Measurements from ENCODE around the gene SART1. TPM values are rescaled to one million over a fixed set of nuclear protein-coding genes. Genes with fewer than 3 reads are reported as not detected.

SART1 gene
- total RNA-seq, 2 donors from 2014 or later: 74.2 to 80.9 TPM

DNA sequence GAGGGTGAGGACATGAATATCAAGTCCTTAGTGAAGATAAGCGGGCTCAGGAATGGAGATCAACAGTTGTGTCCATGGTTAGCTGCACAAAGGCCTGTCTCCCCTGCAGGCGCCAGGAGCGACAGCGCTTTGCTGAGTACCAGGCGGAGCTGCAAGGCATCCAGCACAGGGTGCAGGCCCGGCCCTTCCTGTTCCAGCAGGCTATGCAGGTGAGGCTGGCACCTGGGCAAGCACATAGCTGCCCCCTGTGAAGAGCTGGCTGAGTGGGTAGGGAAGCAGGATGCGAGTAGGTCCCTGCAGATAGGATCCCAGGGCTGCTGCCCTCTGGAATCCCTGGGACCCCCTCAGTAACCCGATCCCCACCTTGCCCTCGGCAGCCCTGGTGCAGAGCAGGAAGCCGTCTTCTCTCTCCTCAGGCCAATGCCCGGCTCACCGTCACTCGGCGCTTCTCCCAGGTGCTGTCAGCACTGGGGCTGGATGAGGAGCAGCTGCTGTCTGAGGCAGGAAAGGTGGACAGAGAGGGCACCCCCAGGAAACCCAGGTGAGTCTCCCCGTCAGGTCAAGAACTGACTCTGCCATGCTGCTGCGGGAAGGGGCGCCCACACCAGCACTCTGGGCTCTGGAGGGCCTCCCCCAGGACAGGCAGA lies 2.6 kb upstream of the SART1 start:
- H3K4me1 Mint-ChIP-seq: peaks cover 24% of the 10 kb centered on the region
- H3K4me3 Mint-ChIP-seq: peak overlapping the region; percentile 21
- ATAC-seq (no peak), DNase-seq (no peak)
- no peaks in the 10 kb centered on the region for H3K9me3 ChIP-seq (ENCODE audit: control insufficient read depth, low read length, poor library complexity, severe bottlenecking)
- peak overlapping the region; percentile 62 for H3K27ac Mint-ChIP-seq
- H3K27me3 Mint-ChIP-seq: no peaks in the 10 kb centered on the region
- peaks cover 11% of the 10 kb centered on the region for H3K36me3 Mint-ChIP-seq (ENCODE audit: low read depth)

DNA sequence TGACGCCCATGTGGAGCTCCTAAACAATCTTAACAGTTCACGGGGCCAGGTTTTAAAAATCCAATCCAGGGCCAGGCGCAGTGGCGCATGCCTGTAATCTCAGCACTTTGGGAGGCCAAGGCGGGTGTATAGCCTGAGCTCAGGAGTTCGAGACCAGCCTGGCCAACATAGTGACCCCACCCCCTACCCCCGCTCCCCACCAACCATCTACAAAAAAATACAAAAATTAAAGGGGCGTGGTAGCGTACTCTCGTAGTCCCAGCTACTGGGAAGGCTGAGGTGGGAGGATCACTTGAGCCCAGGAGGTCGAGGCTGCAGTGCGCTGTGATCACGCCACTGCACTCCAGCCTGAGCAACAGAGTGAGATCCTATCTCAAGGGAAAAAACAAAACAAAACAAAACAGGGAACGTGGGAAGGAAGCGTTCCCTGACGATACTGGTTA lies 689 bp upstream of the SART1 start:
- no peaks in the 10 kb centered on the region for H3K27me3 Mint-ChIP-seq
- ATAC-seq: no peak
- DNase-seq: no peak
- H3K36me3 Mint-ChIP-seq (ENCODE audit: low read depth): peaks cover 11% of the 10 kb centered on the region
- H3K27ac Mint-ChIP-seq: peak overlapping the region; percentile 99
- H3K9me3 ChIP-seq (ENCODE audit: control insufficient read depth, low read length, poor library complexity, severe bottlenecking): no peaks in the 10 kb centered on the region
- H3K4me3 Mint-ChIP-seq: peak overlapping the region; percentile 97
- H3K4me1 Mint-ChIP-seq: peaks cover 28% of the 10 kb centered on the region

DNA sequence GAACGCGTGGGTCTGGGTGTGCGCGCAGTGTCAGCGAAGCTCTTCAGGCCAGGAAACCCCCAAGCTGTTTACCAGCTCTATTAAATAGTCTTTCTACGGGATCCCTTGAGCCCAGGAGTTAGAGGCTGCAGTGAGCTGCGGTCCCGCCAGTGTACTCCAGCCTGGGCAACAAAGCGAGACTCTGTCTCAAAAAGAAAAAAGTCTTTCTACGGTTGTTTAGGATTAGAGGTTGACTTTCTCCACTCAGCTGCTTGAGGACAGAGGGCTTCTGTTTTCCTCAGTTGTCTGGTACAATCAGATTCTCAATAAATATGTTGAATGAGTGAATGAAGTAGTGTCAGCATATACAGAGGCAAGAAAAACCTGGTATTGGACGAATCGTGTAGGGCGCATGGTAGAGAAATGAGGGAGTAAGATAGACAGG lies 619 bp downstream of the SART1 start:
- Mint-ChIP-seq H3K4me3 (peak overlapping the region; percentile 97), H3K27me3 (no peaks in the 10 kb centered on the region), H3K27ac (peak overlapping the region; percentile 99), H3K4me1 (peaks cover 25% of the 10 kb centered on the region), H3K36me3 (ENCODE audit: low read depth) (peaks cover 11% of the 10 kb centered on the region)
- no peak for DNase-seq
- no peak for ATAC-seq
- H3K9me3 ChIP-seq (ENCODE audit: control insufficient read depth, low read length, poor library complexity, severe bottlenecking): no peaks in the 10 kb centered on the region

DNA sequence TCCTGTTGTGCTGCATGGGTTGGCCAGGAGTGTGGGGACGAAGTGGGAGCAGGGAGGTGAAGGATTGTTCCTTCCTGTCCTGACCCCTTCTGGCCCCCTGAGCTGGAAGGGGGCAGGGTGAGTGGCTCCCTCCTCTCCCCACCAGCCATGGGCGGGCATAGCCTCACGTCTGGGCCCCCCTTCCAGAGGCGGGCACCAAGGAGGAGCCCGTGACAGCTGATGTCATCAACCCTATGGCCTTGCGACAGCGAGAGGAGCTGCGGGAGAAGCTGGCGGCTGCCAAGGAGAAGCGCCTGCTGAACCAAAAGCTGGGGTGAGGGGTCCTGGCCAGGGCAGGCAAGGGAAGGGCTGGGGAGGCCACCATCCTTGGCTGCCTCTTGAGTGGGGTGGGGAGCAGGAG lies 3.4 kb downstream of the SART1 start:
- Mint-ChIP-seq H3K27ac (no peak overlapping the region), H3K4me3 (no peak overlapping the region), H3K36me3 (ENCODE audit: low read depth) (peaks cover 17% of the 10 kb centered on the region), H3K4me1 (peaks cover 29% of the 10 kb centered on the region), H3K27me3 (no peaks in the 10 kb centered on the region)
- no peaks in the 10 kb centered on the region for H3K9me3 ChIP-seq (ENCODE audit: control insufficient read depth, low read length, poor library complexity, severe bottlenecking)
- no peak for ATAC-seq
- no peak for DNase-seq

DNA sequence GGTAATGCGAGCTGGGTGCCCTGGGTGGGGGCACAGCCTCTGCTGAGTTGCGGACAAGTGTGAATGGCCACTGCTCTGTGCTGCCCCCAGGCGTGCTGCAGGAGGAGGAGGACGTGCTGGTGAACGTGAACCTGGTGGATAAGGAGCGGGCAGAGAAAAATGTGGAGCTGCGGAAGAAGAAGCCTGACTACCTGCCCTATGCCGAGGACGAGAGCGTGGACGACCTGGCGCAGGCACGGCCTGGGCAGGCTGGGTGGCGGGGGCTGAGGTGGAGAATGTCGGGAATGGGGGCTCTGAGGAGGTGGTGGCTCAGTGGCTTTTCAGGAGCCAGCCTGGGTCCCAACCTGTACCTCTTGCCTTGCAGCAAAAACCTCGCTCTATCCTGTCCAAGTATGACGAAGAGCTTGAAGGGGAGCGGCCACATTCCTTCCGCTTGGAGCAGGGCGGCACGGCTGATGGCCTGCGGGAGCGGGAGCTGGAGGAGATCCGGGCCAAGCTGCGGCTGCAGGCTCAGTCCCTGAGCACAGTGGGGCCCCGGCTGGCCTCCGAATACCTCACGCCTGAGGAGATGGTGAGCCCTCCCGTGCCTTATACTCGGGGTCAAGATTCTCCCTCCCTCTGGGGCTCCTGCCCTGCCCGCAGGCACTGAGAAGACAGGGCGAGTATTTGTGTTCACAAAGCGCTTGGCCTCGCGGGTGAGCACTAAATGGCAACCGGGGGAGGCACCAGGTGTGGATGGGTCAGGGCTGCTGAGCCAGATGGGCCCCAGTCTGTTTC lies 4.6 kb downstream of the SART1 start:
- H3K9me3 ChIP-seq (ENCODE audit: control insufficient read depth, low read length, poor library complexity, severe bottlenecking): no peaks in the 10 kb centered on the region
- DNase-seq (no peak), ATAC-seq (no peak)
- peaks cover 17% of the 10 kb centered on the region for H3K36me3 Mint-ChIP-seq (ENCODE audit: low read depth)
- H3K27me3 Mint-ChIP-seq: no peaks in the 10 kb centered on the region
- peaks cover 25% of the 10 kb centered on the region for H3K4me1 Mint-ChIP-seq
- H3K4me3 Mint-ChIP-seq: no peak overlapping the region
- H3K27ac Mint-ChIP-seq: peak overlapping the region; percentile 63

DNA sequence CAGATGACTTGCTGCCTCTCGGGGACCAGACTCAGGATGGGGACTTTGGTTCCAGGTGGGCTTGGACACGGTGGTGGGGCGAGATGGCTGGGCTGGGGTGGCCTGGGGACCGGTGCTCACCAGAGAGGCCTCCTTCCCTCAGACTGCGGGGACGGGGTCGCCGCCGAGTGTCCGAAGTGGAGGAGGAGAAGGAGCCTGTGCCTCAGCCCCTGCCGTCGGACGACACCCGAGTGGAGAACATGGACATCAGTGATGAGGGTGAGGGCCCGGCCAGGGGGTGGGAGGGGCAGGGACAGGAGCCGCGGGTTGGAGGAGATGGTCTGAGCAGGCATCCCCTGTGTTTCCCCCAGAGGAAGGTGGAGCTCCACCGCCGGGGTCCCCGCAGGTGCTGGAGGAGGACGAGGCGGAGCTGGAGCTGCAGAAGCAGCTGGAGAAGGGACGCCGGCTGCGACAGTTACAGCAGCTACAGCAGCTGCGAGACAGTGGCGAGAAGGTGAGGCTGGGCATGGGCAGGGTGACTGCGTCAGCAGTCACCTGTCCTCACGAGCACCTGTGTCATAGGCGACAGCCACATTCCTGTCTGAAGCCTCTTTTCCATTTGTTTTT lies 5.9 kb downstream of the SART1 start:
- DNase-seq (no peak), ATAC-seq (no peak)
- Mint-ChIP-seq H3K27ac (no peak overlapping the region), H3K4me3 (no peak overlapping the region), H3K27me3 (no peaks in the 10 kb centered on the region), H3K36me3 (ENCODE audit: low read depth) (peaks cover 13% of the 10 kb centered on the region), H3K4me1 (peaks cover 20% of the 10 kb centered on the region)
- no peaks in the 10 kb centered on the region for H3K9me3 ChIP-seq (ENCODE audit: control insufficient read depth, low read length, poor library complexity, severe bottlenecking)

DNA sequence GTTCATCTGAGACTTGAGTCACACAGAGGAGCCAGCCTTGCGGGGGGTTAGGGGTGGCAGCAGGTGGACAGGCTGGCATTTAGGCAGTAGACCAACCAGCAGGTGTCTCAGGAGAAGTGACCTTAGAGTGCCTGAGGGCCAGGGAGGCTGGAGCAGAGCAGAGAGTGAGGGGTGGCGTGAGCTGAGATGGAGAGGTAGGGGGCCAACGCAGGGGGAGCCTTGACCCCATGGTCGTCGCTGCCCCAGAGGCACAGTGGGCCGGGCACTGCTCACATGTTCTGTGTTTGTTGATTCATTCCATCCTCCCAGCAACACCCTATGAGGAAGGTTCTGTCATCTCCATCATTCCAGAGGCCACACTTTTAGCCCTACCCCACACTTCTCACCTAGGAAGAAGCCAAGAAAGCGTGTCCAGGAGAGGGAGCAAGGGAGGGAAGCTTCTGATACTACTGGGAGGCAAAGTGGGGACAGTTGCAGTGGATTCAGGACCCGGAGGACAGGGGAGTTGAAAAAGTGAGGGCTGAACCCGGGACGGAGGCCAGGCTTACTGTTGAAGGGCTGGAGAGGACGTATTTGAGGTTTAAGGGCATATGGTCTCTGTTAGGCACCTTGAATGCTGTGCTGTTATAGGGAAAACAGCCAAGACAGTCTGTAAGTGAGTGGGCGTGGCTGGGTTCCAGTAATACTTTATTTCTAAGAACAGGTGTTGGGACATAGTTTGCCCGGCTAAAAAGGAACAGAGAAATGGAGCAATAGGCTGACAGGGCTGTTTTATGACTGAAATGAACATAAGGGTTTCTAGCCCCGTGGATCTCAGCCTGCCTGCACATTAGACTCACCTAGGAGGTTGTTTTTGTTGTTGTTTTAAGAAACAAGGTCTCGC lies 7.3 kb downstream of the SART1 start:
- Mint-ChIP-seq H3K27ac (peak overlapping the region; percentile 43), H3K36me3 (ENCODE audit: low read depth) (peaks cover 8% of the 10 kb centered on the region), H3K4me1 (peaks cover 11% of the 10 kb centered on the region), H3K27me3 (no peaks in the 10 kb centered on the region), H3K4me3 (peak overlapping the region; percentile 12)
- no peaks in the 10 kb centered on the region for H3K9me3 ChIP-seq (ENCODE audit: control insufficient read depth, low read length, poor library complexity, severe bottlenecking)
- DNase-seq (no peak), ATAC-seq (no peak)

DNA sequence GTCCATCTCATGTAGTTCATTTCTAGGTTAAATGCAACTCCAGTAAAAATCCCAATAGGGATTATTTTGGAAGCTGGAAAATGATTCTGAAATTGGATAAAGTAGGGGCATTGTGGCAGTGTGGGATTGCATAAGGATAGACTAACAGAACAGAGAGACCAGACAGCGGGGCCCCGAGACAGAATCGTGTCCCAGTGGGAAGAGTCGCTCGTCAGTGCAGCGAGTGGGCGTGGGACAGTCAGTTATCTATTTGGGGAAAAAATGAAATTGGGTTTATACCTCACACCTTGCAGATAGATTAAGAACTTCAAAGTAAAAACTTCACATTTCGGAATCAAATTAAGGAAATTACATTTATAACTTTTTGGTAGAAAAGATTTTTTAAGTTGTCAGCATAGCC lies 10.6 kb downstream of the SART1 start:
- H3K9me3 ChIP-seq (ENCODE audit: control insufficient read depth, low read length, poor library complexity, severe bottlenecking): no peaks in the 10 kb centered on the region
- Mint-ChIP-seq H3K4me3 (peak overlapping the region; percentile 59), H3K27ac (no peak overlapping the region), H3K4me1 (peaks cover 12% of the 10 kb centered on the region), H3K36me3 (ENCODE audit: low read depth) (peaks cover 13% of the 10 kb centered on the region), H3K27me3 (no peaks in the 10 kb centered on the region)
- DNase-seq (no peak), ATAC-seq (no peak)

DNA sequence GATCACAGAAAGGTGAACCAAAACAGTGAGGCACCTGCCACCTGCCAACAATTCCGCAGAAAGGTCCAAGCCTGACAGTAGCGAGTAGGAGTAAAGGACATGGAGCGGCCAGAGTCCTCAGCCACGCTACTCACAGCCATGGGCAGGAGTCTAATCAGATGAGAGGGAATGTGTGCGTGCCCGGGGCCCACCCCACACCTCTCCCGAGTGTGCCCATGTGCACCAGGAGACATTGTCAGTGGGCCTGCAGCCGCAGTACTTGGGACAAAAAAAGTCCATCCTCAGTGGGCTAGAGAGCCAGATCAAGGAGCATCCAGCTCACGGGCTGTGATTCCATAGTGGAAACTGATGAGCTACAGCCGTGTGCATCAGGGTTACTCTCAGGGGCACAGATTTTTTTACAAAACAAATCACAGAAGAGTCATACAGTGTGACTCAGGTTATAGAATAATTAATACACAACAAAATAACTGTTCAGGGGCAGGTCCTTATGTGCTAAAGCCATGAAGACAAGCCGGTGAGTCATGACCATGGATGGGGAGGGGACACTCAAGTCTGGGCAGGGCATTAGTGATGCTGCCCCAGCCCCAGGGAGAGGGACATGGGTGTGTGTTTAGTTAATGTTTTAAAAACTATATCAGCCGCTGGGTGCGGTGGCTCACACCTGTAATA lies 12.0 kb downstream of the SART1 start:
- H3K36me3 Mint-ChIP-seq (ENCODE audit: low read depth): peaks cover 13% of the 10 kb centered on the region
- no peaks in the 10 kb centered on the region for H3K9me3 ChIP-seq (ENCODE audit: control insufficient read depth, low read length, poor library complexity, severe bottlenecking)
- no peaks in the 10 kb centered on the region for H3K27me3 Mint-ChIP-seq
- DNase-seq: no peak
- ATAC-seq: no peak
- H3K27ac Mint-ChIP-seq: peak overlapping the region; percentile 60
- H3K4me3 Mint-ChIP-seq: no peak overlapping the region
- peaks cover 8% of the 10 kb centered on the region for H3K4me1 Mint-ChIP-seq

DNA sequence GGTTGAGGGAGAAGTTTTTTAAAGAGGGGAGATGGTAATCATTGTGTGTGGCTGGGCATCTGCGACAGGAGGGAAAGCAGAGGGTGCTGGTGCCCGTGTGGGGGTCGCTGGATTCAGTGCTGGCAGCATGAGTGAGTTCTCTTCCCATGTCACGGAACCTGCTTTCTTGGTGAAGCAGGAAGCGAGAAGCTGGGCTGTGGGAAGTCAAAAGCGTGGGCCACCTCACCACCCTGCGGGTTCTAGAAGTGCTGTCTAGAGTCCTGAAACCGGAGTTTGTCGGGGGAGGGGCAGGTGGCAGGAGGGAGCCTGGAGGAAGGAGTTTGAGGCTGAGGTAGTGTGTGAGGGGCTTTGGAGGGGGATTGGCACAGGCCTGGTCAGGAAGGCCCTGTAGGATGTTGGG lies 14.2 kb downstream of the SART1 start:
- Mint-ChIP-seq H3K27me3 (no peaks in the 10 kb centered on the region), H3K4me1 (peaks cover 8% of the 10 kb centered on the region), H3K4me3 (peak overlapping the region; percentile 45), H3K27ac (peak overlapping the region; percentile 57), H3K36me3 (ENCODE audit: low read depth) (peaks cover 9% of the 10 kb centered on the region)
- ATAC-seq (no peak), DNase-seq (no peak)
- no peaks in the 10 kb centered on the region for H3K9me3 ChIP-seq (ENCODE audit: control insufficient read depth, low read length, poor library complexity, severe bottlenecking)

DNA sequence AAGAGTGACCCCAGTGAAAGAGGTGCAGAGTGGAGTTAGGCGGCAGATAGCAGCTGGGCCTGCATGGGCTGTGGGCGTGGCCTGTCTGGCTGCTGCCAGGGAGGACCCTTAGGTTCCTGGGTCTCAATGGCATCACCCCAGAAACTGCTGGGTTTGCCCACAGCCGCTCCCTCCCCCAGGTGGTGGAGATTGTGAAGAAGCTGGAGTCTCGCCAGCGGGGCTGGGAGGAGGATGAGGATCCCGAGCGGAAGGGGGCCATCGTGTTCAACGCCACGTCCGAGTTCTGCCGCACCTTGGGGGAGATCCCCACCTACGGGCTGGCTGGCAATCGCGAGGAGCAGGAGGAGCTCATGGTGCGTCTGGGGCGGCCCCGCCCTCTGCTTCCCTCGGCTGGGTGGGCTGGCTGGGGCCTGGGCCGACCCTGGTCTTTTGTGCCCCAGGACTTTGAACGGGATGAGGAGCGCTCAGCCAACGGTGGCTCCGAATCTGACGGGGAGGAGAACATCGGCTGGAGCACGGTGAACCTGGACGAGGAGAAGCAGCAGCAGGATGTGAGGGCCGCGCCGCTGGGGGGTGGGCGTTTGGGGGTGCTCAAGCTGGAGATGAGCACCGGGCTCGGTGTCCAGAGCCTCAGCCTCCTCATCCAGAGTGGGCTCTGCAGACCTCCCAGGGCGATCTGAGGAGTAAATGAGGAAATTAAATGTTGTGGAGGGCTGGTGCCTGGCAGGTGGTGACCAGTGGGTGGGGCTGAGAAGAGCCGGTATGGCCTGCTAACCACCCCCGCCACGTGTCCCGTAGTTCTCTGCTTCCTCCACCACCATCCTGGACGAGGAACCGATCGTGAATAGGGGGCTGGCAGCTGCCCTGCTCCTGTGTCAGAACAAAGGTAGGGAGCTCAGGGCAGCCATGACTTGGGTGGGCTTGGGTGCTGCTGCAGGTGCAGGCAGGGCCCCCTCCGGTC lies 15.0 kb downstream of the SART1 start:
- Mint-ChIP-seq H3K4me3 (peak overlapping the region; percentile 55), H3K27me3 (no peaks in the 10 kb centered on the region), H3K27ac (peak overlapping the region; percentile 57), H3K36me3 (ENCODE audit: low read depth) (peaks cover 9% of the 10 kb centered on the region), H3K4me1 (peaks cover 8% of the 10 kb centered on the region)
- H3K9me3 ChIP-seq (ENCODE audit: control insufficient read depth, low read length, poor library complexity, severe bottlenecking): no peaks in the 10 kb centered on the region
- DNase-seq: no peak
- ATAC-seq: no peak

All from T-helper 17 cell (primary cell).